Measurements from ENCODE around the gene KYNU.

GRCh38 chr2:142863485-142863961, 13.9 kb upstream of the KYNU start:
- TF ChIP-seq CTCF (IDR thresholded peaks at IDR 0.05 in 2 of 3, conservative IDR thresholded peaks at IDR 0.05 in 1 of 3; ENCODE audit: control insufficient read depth in 2 of 3, extremely low read depth in 1 of 3, insufficient read depth in 1 of 3, low read depth in 3 of 3, low read length in 3 of 3), result no peak
- no peak for TF ChIP-seq POLR2AphosphoS5 (IDR thresholded peaks at IDR 0.05; ENCODE audit: low read length)
- TF ChIP-seq, protein P1, sequence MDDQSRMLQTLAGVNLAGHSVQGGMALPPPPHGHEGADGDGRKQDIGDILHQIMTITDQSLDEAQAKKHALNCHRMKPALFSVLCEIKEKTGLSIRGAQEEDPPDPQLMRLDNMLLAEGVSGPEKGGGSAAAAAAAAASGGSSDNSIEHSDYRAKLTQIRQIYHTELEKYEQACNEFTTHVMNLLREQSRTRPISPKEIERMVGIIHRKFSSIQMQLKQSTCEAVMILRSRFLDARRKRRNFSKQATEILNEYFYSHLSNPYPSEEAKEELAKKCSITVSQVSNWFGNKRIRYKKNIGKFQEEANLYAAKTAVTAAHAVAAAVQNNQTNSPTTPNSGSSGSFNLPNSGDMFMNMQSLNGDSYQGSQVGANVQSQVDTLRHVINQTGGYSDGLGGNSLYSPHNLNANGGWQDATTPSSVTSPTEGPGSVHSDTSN (IDR thresholded peaks at IDR 0.05; ENCODE audit: insufficient replicate concordance, low read depth, low read length), result no peak
- no peak for TF ChIP-seq FOS (IDR thresholded peaks at IDR 0.05; ENCODE audit: borderline replicate concordance, extremely low read depth, insufficient read length)
- TF ChIP-seq RUNX3 (IDR thresholded peaks at IDR 0.05; ENCODE audit: low read length), result no peak
- no peak for TF ChIP-seq CHD2 (IDR thresholded peaks at IDR 0.05; ENCODE audit: borderline replicate concordance, low read depth, low read length)
- no peak for TF ChIP-seq EP300 (IDR thresholded peaks at IDR 0.05; ENCODE audit: borderline replicate concordance in 1 of 2, control insufficient read depth in 1 of 2, low read depth in 2 of 2, low read length in 2 of 2)
- TF ChIP-seq POLR2A (IDR thresholded peaks at IDR 0.05; ENCODE audit: low read depth, low read length), result no peak
- no peak for TF ChIP-seq CBX5 (IDR thresholded peaks at IDR 0.05; ENCODE audit: low read depth)
- no peak for TF ChIP-seq ESRRA (IDR thresholded peaks at IDR 0.05; ENCODE audit: low read length)
- TF ChIP-seq MXI1 (IDR thresholded peaks at IDR 0.05; ENCODE audit: low read depth, low read length), result no peak
- TF ChIP-seq GATAD2B (conservative IDR thresholded peaks at IDR 0.05; ENCODE audit: low read depth), result no peak
